Body of pancreas (tissue), 4 donors: Measurements from ENCODE around the gene SLC25A12.

Experiments used
- CTCF ChIP-seq, 7 experiments: fragments of 450-650 bp in 4 of 7; fragments of 200-600 bp in 3 of 7; sonication (generic) in 3 of 7; IDR thresholded peaks; one replicate each; pipeline ENCODE4 v1.5.1; 2016 to 2019; ENCODE audit warnings: antibody characterized with exemption in 7 of 7
- POLR2A ChIP-seq, 3 donors: fragments of 450-650 bp; IDR thresholded peaks; one replicate each; pipeline ENCODE4 v1.6.1; 2016; ENCODE audit warnings: antibody characterized with exemption in 3 of 3, mild to moderate bottlenecking in 2 of 3

GRCh38 chr2:171763602-171764001, 130.4 kb downstream of the SLC25A12 start:
- TF ChIP-seq CTCF (IDR thresholded peaks at IDR 0.05) = no peak
- TF ChIP-seq POLR2A (IDR thresholded peaks at IDR 0.05) = no peak
